ENCODE measurements around the gene NECTIN2.

DNA sequence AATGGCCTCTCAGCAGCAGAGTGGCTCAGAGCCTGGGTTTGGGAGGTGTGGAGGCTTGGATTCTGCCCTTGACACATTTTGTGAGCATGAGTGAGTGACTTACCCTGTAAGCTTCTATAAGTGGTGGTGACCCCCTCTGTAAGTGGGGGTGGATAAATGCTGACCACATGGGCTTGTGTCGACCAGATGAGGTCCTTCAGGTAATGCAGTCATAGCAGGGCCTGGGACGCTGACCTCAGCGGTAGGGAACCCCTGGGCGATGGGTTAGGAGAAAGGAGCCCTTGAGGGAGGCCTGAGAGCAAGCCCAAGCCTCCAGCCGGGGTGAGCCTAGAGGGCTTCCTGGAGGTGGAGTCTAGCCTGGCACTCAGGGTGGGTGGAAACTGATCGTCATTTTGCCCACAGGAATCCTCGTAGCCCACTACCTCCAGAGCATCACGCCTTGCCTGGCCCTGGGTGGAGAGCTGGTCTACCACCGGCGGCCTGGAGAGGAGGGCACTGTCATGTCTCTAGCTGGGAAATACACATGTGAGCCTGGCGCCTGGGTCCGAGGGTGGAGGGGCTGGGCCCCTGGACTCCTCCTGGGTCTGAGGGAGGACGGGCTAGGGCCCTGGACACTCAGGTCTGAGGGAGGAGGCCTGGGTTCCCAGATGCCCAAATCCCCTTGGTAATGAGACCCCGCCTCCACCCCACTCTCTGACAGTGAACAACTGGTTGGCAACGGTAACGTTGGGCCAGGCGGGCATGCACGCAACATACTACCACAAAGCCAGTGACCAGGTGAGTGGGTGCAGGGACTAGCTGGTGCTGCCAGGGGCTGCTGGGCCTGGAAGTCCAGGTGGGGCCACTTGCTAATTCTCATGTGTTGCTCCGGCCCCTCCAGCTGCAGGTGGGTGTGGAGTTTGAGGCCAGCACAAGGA lies 54.5 kb downstream of the NECTIN2 start:
- TF ChIP-seq CTCF (IDR thresholded peaks at IDR 0.05) (no peak), POLR2A (IDR thresholded peaks at IDR 0.05) (no peak), EP300 (IDR thresholded peaks at IDR 0.05) (no peak)

Measured in suprapubic skin (tissue), 3 donors.